AG09309 (cell line): ENCODE measurements around the gene C2CD3.

Experiments
- DNase-seq: peaks from one replicate; pipeline ENCODE4 v3.0.0-alpha.2; 2010; ENCODE audit warnings: low read depth
- H3K4me3 ChIP-seq: 2 replicates; pipeline ENCODE4 v1.5.1; 2011; ENCODE audit warnings: mild to moderate bottlenecking, low read depth, low read length, moderate library complexity; ENCODE audit not compliant: control insufficient read depth
- CTCF ChIP-seq: IDR thresholded peaks from 2 replicates; pipeline ENCODE4 v1.5.1; 2011; ENCODE audit warnings: mild to moderate bottlenecking, low read depth, low read length, inconsistent platforms; ENCODE audit not compliant: insufficient read depth, control insufficient read depth; ENCODE audit errors: missing control alignments

C2CD3 gene

DNA sequence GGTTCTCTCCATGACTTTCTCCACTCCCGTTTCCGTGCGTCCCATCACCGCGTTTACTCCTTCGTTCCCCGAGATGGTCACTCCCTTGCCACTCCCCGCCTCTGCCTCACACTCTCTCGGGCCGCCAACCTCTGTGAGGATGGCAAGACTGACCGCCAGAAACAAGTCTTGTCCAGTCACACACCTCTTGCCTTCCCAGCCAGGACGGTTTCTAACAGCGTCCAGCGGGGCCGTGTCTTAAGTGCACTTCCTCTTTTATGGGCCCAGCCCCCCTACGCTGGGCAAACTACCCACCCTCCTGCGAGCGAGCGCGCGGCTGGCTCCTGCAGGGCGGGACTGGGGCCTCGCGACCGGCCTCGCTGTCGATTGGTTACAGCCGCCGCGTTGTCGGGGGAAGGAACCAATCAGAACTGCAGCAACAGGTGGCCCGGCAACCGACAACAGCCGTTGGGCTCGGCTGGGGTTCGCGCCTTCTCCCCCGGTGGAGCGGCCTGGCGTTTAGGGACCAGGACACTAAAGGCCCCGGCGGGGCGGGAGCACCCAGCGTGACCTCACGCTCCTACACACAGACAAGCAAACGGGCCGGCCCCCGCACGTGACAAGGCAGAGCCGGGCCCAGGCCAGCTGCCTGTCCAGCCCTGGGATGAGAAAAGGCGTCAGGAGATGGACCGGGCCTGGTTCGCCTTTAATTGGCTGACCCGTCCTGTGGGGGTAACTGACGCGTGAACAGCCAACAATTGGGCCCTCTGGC is 187.6 kb downstream of the C2CD3 start:
- DNase-seq: no peak
- TF ChIP-seq CTCF: no peak
- peak overlapping the region; percentile 65 for H3K4me3 ChIP-seq

DNA sequence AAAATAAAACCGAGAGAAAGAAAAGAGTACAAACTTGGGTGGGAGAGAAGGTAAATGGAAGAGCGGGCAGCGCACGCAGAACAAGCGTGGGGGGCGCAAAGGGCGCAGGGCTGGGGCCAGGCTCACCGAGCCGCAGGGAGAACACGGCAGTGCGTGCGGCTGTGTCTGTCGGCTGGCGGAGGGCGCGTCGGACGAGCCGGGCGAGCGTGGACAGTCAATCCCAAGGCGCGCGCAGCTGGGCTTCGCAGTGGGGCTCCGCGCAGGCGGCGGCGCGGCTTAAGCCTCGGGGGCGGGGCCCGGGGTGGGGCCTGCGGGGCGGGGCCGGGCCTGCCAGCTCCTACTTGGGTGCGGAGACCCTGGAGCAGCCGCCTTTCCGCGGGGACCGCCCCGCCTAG is 188.2 kb downstream of the C2CD3 start, which contains the start of gene UCP2:
Gene UCP2, minus strand, starts transcription at position 249 of the 395 bp plus-strand sequence. CDS start 4,465 bp downstream, outside the sequence.
- no peak for TF ChIP-seq CTCF
- H3K4me3 ChIP-seq: peak within 1 kb of the TSS; percentile 65
- no peak for DNase-seq

GRCh38 chr11:73981051-73981805 is 189.6 kb downstream of the C2CD3 start:
- no peak for DNase-seq
- TF ChIP-seq CTCF: no peak
- H3K4me3 ChIP-seq: no peak overlapping the region

DNA sequence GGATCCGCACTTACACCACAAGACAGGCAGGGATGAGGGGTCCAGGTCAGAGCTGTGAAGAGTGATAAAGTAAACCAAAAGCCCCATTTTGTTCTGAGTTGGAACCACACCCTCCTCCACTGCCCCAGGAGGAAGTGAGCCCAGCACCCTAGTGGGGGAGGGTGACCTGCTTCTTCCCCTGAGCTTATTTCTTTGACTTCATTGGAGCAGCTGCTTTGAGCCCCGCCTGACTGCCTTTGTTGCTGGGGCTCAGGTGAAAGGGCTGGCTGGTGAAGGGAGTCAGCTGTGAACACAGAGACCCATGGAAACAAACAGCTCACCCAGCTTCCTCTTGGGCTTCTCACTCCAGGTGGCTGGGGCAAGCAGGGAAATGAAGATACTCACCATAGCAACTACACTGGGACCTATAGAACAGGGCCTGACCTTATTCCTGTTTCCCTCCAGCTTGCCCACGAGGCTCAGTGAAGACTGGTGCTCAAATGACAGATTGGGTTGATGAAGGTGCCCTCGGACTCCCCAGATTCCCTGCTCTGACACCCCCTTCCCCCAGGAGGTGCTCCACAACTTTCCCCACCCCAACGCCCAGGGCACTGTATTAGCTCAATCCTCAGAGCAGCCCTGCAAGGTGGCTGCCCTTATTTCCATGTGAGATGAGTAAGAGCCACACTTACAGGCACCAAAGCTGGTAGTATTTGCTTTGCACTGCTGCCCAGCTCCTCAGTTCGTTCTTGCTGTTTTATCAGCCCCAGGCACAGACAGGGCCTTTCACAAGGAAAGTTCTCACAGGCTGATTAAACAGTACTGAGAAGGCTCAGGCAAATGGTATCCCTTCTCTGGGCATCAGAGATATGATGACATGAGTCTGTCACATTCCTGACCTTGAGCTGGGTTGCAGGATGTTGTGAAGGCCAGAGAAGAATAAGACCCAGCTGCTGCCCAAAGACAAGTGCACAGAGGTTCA is 190.5 kb downstream of the C2CD3 start:
- no peak overlapping the region for H3K4me3 ChIP-seq
- TF ChIP-seq CTCF: no peak
- DNase-seq: no peak

GRCh38 chr11:73978576-73979086 is 192.2 kb downstream of the C2CD3 start:
- no peak for TF ChIP-seq CTCF
- no peak overlapping the region for H3K4me3 ChIP-seq
- no peak for DNase-seq
